Bronchial epithelial cell (primary cell): ENCODE data around the gene FFAR2. TPM values are rescaled to one million over a fixed set of nuclear protein-coding genes. Genes with fewer than 3 reads are reported as not detected.

Experiments
- DNase-seq: peaks from one replicate; pipeline ENCODE4 v3.0.0-alpha.2; 2010; ENCODE audit warnings: low read depth
- FAIRE-seq: peaks from 2 replicates; lab custom pipeline; 2011; peaks lifted over from hg19 to GRCh38; lab: Jason Lieb, UNC
- H3K27me3 ChIP-seq: 2 replicates; pipeline ENCODE4 v1.5.1; 2011; ENCODE audit warnings: low read length; ENCODE audit not compliant: control insufficient read depth, insufficient read depth
- H3K36me3 ChIP-seq: 2 replicates; pipeline ENCODE4 v1.5.1; 2011; ENCODE audit warnings: low read length; ENCODE audit not compliant: control insufficient read depth, insufficient read depth
- H3K4me3 ChIP-seq: 2 replicates; pipeline ENCODE4 v1.5.1; 2011; ENCODE audit warnings: mild to moderate bottlenecking, low read depth, low read length, control low read depth
- total RNA-seq: library from RNA; depleted of rRNA; stranded (reverse); fragments of >200 nt; gene quantifications from 2 replicates; pipeline ENCODE4 v1.2.1, GENCODE V29; 2014
- TF ChIP-seq, protein P1 (sequence below): IDR thresholded peaks from 2 replicates; pipeline ENCODE4 v1.5.1; 2011; ENCODE audit warnings: mild to moderate bottlenecking, moderate library complexity, low read length, control low read depth, inconsistent platforms; ENCODE audit not compliant: insufficient read depth, severe bottlenecking

Gene FFAR2
- total RNA-seq, 1 donor from 2014 or later = not detected

DNA sequence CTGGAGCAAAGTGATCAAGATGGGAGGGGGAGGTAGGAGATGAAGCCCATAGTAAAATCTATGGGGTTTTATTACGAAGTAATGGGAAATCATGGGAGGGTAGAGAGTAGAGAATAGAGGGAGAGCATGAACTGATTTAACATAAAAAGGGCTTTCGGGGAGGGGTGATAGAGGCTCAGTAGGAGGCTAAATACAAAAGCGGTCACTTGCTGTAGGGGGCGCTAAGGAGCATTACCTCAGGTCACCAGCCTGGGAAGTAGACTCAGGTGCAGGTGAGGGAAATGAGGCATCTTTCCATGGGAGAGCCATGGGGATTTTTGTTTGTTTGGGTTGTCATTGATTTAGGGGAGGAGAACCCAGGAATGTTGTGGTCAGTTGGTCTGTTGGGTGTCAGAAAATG, 28.1 kb downstream of the FFAR2 start:
- FAIRE-seq (no peak), DNase-seq (no peak)
- Histone ChIP-seq H3K36me3 (no peaks in the 10 kb centered on the region), H3K27me3 (no peaks in the 10 kb centered on the region), H3K4me3 (no peak overlapping the region)
- TF ChIP-seq, protein P1, sequence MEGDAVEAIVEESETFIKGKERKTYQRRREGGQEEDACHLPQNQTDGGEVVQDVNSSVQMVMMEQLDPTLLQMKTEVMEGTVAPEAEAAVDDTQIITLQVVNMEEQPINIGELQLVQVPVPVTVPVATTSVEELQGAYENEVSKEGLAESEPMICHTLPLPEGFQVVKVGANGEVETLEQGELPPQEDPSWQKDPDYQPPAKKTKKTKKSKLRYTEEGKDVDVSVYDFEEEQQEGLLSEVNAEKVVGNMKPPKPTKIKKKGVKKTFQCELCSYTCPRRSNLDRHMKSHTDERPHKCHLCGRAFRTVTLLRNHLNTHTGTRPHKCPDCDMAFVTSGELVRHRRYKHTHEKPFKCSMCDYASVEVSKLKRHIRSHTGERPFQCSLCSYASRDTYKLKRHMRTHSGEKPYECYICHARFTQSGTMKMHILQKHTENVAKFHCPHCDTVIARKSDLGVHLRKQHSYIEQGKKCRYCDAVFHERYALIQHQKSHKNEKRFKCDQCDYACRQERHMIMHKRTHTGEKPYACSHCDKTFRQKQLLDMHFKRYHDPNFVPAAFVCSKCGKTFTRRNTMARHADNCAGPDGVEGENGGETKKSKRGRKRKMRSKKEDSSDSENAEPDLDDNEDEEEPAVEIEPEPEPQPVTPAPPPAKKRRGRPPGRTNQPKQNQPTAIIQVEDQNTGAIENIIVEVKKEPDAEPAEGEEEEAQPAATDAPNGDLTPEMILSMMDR = peak; percentile 12

DNA sequence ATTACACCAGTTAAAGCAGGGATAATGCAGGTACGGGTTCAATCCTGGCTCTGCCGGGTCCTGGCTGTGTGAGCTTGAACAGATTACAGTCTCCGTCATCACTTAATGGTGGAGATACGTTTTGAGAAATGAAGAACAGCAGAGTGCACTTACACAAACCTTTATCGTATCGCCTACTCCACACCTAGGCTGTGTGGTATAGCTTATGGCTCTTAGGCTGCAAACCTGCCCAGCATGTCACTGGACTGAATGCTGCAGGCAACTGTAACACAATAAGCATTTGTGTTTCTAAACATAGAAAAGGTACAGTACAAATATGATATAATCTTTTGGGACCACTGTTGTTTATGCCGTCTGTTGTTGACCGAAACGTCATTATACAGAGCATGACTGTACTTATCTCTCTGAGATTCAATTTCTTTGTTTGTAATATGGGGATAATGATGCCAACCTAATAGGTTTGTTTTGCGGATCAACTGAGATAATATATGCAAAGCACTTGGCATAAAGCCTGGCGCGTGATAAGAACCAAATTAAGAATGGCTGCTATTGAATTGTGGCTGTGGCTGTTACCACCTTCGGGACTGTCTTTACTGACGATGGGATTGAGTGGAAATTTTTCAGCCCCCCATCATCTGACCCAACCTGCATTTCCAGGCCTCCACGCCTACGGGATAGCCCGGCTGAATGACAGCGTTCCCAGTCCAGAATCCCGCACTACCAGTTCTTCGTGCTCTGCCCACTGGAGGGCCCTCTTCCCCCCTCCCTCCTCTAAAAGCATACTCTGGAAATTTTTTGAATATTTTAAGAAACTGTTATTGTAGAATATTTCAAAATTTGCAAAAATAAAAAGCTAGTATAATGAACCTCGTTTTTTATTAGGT, 31.0 kb downstream of the FFAR2 start:
- FAIRE-seq (no peak), DNase-seq (no peak)
- Histone ChIP-seq H3K4me3 (no peak overlapping the region), H3K36me3 (no peaks in the 10 kb centered on the region), H3K27me3 (no peaks in the 10 kb centered on the region)
- TF ChIP-seq, protein P1 = peak; percentile 25

DNA sequence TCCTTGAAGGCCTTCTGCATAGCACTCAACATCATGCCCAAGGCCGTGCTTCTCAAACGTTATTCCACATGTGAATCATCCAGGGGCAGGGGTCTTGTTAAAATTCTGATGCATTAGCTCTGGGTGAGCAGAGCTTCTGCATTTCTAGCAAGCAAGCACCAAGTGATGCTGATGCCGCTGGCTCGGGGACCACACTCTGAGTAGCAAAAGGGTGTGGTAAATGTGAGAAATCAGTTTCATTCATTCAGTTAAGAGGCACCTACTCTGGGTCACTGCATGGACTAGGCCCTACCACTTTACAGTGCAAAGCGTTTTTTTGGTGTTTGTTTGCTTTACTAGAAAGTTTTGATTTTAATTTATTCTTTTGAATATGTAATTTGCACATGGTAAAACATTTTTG, 35.0 kb downstream of the FFAR2 start:
- H3K27me3 ChIP-seq = peaks cover 3% of the 10 kb centered on the region
- TF ChIP-seq, protein P1 = no peak
- H3K4me3 ChIP-seq = no peak overlapping the region
- no peaks in the 10 kb centered on the region for H3K36me3 ChIP-seq
- no peak for DNase-seq
- no peak for FAIRE-seq

DNA sequence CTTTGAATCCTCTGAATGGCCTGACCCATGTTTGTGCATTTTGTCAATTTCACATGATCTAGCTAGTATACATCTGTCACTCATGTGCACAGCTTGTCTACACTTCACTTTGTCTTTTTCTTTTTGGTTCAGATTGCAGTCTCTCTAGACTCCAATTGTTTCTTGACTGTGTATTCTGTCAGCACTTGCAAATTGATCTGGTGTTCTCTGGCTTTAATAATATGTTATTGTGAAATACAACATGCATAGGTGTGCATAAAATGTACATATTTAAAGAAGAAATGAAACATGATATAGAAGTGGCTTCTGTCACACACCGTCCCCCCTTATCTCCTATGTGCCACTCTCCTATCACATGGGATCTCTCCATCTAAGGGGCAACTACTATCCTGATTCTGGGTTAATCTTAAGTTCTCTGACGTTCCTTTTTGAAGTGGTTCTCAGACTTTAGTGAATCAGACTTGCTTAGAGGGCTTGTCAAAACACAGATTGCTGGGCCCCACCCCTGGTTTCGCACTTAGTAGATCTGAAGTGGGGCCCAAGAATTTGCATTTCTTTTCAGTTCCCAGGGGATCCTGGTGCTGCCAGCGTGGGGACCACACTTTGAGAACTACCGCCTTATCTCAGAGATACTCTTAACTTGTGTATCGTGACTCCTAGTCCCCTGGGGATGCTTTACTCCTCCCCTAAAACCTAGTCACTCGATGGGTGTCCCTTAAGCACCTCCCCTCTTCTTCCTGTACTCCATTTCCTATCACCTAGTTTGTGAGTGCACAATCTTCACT, 36.4 kb downstream of the FFAR2 start:
- Histone ChIP-seq H3K27me3 (peaks cover 6% of the 10 kb centered on the region), H3K36me3 (no peaks in the 10 kb centered on the region), H3K4me3 (no peak overlapping the region)
- DNase-seq (no peak), FAIRE-seq (no peak)
- TF ChIP-seq, protein P1 = no peak

DNA sequence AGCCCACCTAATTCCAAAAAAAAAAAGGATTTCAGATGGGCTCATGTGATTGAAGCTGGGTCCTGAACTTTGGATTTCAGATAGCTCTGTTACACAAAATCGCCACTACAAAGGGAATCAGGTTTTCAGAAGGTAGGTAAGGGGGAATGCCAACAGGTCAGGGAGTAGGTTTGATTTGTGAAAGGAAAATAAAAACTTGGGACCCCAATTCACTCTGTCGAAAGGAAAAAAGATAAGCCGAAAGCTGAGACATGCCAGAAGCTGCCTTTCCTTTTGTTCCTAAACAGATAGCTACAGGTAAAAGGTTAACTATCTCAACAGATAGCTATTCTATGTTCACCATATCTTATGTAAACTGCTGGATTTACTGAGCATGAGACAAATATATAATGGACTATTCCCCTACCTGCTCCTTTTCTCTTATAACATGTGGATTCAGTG, 38.2 kb downstream of the FFAR2 start:
- no peak for FAIRE-seq
- Histone ChIP-seq H3K36me3 (no peaks in the 10 kb centered on the region), H3K27me3 (peaks cover 9% of the 10 kb centered on the region), H3K4me3 (no peak overlapping the region)
- TF ChIP-seq, protein P1 = no peak
- DNase-seq = no peak
